Hepatocyte (in vitro differentiated cells): ENCODE measurements around the gene SLC25A46. TPM values are rescaled to one million over a fixed set of nuclear protein-coding genes. Genes with fewer than 3 reads are reported as not detected.

Experiments
- DNase-seq: peaks from one replicate; pipeline ENCODE4 v3.0.0-alpha.2; 2016; ENCODE audit warnings: low spot score
- H2AFZ ChIP-seq: fragments of 200-600 bp; sonication (generic); 2 replicates; pipeline ENCODE4 v1.6.0; 2016; ENCODE audit warnings: antibody characterized with exemption, mild to moderate bottlenecking
- H3K27ac ChIP-seq: fragments of 200-600 bp; sonication (generic); 2 replicates; pipeline ENCODE4 v1.5.1; 2016; ENCODE audit warnings: mild to moderate bottlenecking
- H3K27me3 ChIP-seq: fragments of 200-600 bp; sonication (generic); 2 replicates; pipeline ENCODE4 v1.6.1; 2016
- H3K36me3 ChIP-seq: fragments of 200-600 bp; sonication (generic); replicated peaks from 2 replicates; pipeline ENCODE4 v1.5.1; 2016; ENCODE audit warnings: low read depth; ENCODE audit not compliant: insufficient read depth
- H3K4me1 ChIP-seq: fragments of 200-600 bp; sonication (generic); 2 replicates; pipeline ENCODE4 v1.5.1; 2016; ENCODE audit warnings: mild to moderate bottlenecking, moderate library complexity; ENCODE audit not compliant: insufficient read depth
- H3K4me2 ChIP-seq: fragments of 200-600 bp; sonication (generic); 2 replicates; pipeline ENCODE4 v1.6.0; 2016
- H3K4me3 ChIP-seq: fragments of 200-600 bp; sonication (generic); 2 replicates; pipeline ENCODE4 v1.5.1; 2016; ENCODE audit warnings: mild to moderate bottlenecking
- H3K79me2 ChIP-seq: fragments of 200-600 bp; sonication (generic); 2 replicates; pipeline ENCODE4 v1.6.0; 2017; ENCODE audit warnings: mild to moderate bottlenecking
- H3K9me2 ChIP-seq: fragments of 200-600 bp; sonication (generic); replicated peaks from 2 replicates; pipeline ENCODE4 v1.6.0; 2017; ENCODE audit warnings: mild to moderate bottlenecking; ENCODE audit not compliant: insufficient read depth
- H3K9me3 ChIP-seq: fragments of 200-600 bp; sonication (generic); 2 replicates; pipeline ENCODE4 v1.5.1; 2016; ENCODE audit warnings: low read depth, mild to moderate bottlenecking
- H4K20me1 ChIP-seq: fragments of 200-600 bp; sonication (generic); 2 replicates; pipeline ENCODE4 v1.6.0; 2016; ENCODE audit warnings: mild to moderate bottlenecking; ENCODE audit not compliant: insufficient read depth, poor library complexity, severe bottlenecking
- EZH2 ChIP-seq: fragments of 200-600 bp; sonication (generic); IDR thresholded peaks from 2 replicates; pipeline ENCODE4 v1.6.1; 2016; ENCODE audit warnings: antibody characterized with exemption, mild to moderate bottlenecking, borderline replicate concordance
- EZH2phosphoT487 ChIP-seq: fragments of 200-600 bp; sonication (generic); IDR thresholded peaks from one replicate; pipeline ENCODE4 v1.6.1; 2018; ENCODE audit warnings: antibody characterized with exemption, mild to moderate bottlenecking, low read depth, moderate library complexity; ENCODE audit not compliant: unreplicated experiment, severe bottlenecking
- WGBS: methylation state at CpG from one replicate; pipeline ENCODE4 v1.1.6; 2016; ENCODE audit warnings: low lambda C conversion rate; ENCODE audit errors: missing lambda C conversion rate; 5-methylcytosine and 5-hydroxymethylcytosine counted together
- polyA plus RNA-seq: library from polyadenylated mRNA; unstranded; fragments of >200 nt; fragmentation: Nextera tagmentation; extraction: Ambion mirVana; gene quantifications from 2 replicates; pipeline ENCODE4 v1.2.1, GENCODE V29; 2016
- total RNA-seq: library from RNA; depleted of rRNA; stranded (reverse); fragments of >200 nt; gene quantifications from 2 replicates; pipeline ENCODE4 v1.2.3, GENCODE V29; 2014
- TF ChIP-seq, protein P1 (sequence below): fragments of 200-600 bp; sonication (generic); IDR thresholded peaks from 2 replicates; pipeline ENCODE4 v1.5.1; 2016; ENCODE audit warnings: antibody characterized with exemption, mild to moderate bottlenecking; ENCODE audit not compliant: poor library complexity

The SLC25A46 gene
- total and polyA plus RNA-seq, 2 experiments from 2014 or later = 27.3 to 76.2 TPM

DNA sequence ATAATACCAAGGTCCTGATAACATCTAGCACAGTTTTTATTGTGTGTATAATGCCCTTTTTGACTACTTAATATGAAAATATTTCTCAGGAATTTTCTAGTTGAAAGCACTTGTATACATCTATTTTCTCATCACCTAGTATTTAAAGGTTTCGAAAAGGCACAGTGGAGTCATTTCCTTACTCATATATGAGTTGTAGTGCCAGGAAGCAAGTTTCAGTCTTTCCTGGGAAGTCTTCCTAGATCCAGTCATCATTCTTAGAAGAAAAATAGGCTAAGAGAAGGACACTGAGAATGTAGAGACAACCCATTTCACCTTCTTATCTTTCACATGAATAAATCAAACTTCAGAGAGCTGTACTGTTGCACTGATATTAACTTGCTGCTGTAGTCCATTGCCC, 70.2 kb downstream of the SLC25A46 start:
- Histone ChIP-seq H3K9me3 (no peaks in the 10 kb centered on the region), H3K4me3 (no peak overlapping the region), H3K36me3 (no peaks in the 10 kb centered on the region), H3K79me2 (no peaks in the 10 kb centered on the region), H2AFZ (no peak overlapping the region), H3K4me2 (no peak overlapping the region), H3K4me1 (no peaks in the 10 kb centered on the region), H3K9me2 (no peaks in the 10 kb centered on the region), H3K27ac (no peak overlapping the region), H3K27me3 (no peaks in the 10 kb centered on the region), H4K20me1 (no peaks in the 10 kb centered on the region)
- 84% methylated on average over 1 of the region's 1 CpG for WGBS
- no peak for DNase-seq
- no peak for TF ChIP-seq EZH2
- TF ChIP-seq, protein P1, sequence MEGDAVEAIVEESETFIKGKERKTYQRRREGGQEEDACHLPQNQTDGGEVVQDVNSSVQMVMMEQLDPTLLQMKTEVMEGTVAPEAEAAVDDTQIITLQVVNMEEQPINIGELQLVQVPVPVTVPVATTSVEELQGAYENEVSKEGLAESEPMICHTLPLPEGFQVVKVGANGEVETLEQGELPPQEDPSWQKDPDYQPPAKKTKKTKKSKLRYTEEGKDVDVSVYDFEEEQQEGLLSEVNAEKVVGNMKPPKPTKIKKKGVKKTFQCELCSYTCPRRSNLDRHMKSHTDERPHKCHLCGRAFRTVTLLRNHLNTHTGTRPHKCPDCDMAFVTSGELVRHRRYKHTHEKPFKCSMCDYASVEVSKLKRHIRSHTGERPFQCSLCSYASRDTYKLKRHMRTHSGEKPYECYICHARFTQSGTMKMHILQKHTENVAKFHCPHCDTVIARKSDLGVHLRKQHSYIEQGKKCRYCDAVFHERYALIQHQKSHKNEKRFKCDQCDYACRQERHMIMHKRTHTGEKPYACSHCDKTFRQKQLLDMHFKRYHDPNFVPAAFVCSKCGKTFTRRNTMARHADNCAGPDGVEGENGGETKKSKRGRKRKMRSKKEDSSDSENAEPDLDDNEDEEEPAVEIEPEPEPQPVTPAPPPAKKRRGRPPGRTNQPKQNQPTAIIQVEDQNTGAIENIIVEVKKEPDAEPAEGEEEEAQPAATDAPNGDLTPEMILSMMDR = no peak
- TF ChIP-seq EZH2phosphoT487 = no peak

Other genes with a start within 250 kb of the SLC25A46 start
- gene TMEM232, start 12.3 kb upstream of the SLC25A46 start, total RNA-seq = 2.4 TPM in 2 replicates
- gene TMEM232, start 12.3 kb upstream of the SLC25A46 start, polyA plus RNA-seq = 1.3 and 2.8 TPM in 2 replicates